Thymus (tissue), 11 donors: ENCODE results near the gene CBX1. TPM values are rescaled to one million over a fixed set of nuclear protein-coding genes. Genes with fewer than 3 reads are reported as not detected.
"Not testable (repeated sequence)": the region's sequence is repeated elsewhere in the genome, so short reads cannot be mapped to it uniquely, and the experiment has no call there.

Experiments
- DNase-seq, 9 donors: peaks; one replicate each; pipeline ENCODE4 v3.0.0-alpha.2; 2013; ENCODE audit warnings: low spot score in 9 of 9, low read depth in 6 of 9, missing footprints in 1 of 9
- H3K27ac ChIP-seq, 2 donors: one replicate each; pipeline ENCODE4 v1.5.1; 2013; ENCODE audit warnings: control low read depth in 1 of 2, low read depth in 1 of 2, low read length in 1 of 2, mild to moderate bottlenecking in 1 of 2, moderate library complexity in 1 of 2
- H3K27me3 ChIP-seq, 2 donors: one replicate each; pipeline ENCODE4 v1.5.1; 2013; ENCODE audit warnings: low read length in 1 of 2; ENCODE audit not compliant: control insufficient read depth in 2 of 2, insufficient read depth in 1 of 2
- H3K36me3 ChIP-seq, 2 donors: one replicate each; pipeline ENCODE4 v1.5.1; 2013; ENCODE audit warnings: low read length in 1 of 2, mild to moderate bottlenecking in 1 of 2, moderate library complexity in 1 of 2; ENCODE audit not compliant: control insufficient read depth in 2 of 2, insufficient read depth in 2 of 2
- H3K4me1 ChIP-seq, 2 donors: one replicate each; pipeline ENCODE4 v1.5.1; 2013; ENCODE audit warnings: low read length in 2 of 2; ENCODE audit not compliant: control insufficient read depth in 2 of 2, insufficient read depth in 2 of 2
- H3K4me3 ChIP-seq, 2 donors: one replicate each; pipeline ENCODE4 v1.5.1; 2013; ENCODE audit warnings: low read length in 2 of 2, control low read depth in 1 of 2, mild to moderate bottlenecking in 1 of 2
- H3K9me3 ChIP-seq, 2 donors: one replicate each; pipeline ENCODE4 v1.5.1; 2013; ENCODE audit warnings: low read length in 1 of 2, mild to moderate bottlenecking in 1 of 2; ENCODE audit not compliant: control insufficient read depth in 2 of 2, insufficient read depth in 1 of 2
- WGBS: extraction: QIAGEN DNeasy Blood & Tissue Kit; methylation state at CpG from one replicate; pipeline ENCODE4 v1.1.7; 2013; 5-methylcytosine and 5-hydroxymethylcytosine counted together
- polyA plus RNA-seq: library from polyadenylated mRNA; stranded (reverse); fragments of 200-250 nt; gene quantifications from one replicate; pipeline ENCODE4 v1.2.3, GENCODE V29; 2013
- total RNA-seq: library from RNA; stranded (reverse); fragments of 120-200 nt; gene quantifications from one replicate; pipeline ENCODE4 v1.2.4, GENCODE V29; 2013
- donor health status: healthy.

CBX1 gene
- total and polyA plus RNA-seq, 2 donors, result 39.8 to 64.6 TPM

DNA sequence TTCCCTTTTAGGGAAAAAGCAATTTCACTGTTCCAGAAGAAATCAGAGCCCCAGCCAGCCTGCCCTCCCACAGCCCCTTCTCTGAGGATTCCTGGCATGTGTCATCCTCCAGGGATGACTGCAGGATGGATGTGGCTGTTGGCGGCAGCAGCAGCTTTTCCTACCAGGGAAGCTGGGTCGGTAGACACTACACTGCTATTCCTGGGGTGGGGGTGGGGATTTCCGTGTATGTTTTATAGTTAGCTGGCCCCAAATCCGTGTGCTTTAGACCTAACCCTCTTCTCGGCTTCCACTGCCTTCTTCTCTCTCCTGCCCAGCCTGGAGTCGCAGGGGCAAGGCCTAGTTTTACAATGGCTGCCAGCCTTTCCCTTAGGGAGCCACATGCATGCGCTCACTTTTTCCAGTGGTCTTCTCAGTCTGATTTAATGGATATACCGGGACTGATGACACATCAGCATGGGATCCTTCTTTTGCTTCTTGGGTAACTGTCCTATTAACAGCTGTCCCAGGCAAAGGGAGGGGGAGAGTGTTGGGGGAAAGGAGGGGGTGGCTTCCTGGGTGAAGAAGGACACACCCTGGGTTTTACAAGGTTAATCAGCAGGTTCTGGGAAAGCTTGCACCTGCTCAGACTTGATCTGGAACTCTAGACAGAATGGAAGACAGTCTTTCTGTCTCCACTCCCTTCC, 55.8 kb downstream of the CBX1 start:
- 94% methylated on average over 8 of the region's 8 CpGs for WGBS
- H3K36me3 ChIP-seq, result peaks cover 0 to 1% of the 10 kb centered on the region in 2 donors
- H3K27ac ChIP-seq, result peak overlapping the region; percentile 58
- H3K4me3 ChIP-seq, result no peak overlapping the region
- H3K27me3 ChIP-seq, result peaks cover 0 to 13% of the 10 kb centered on the region in 2 donors
- H3K9me3 ChIP-seq, result no peaks in the 10 kb centered on the region
- DNase-seq, result no peak
- peaks cover 9 to 38% of the 10 kb centered on the region in 2 donors for H3K4me1 ChIP-seq

DNA sequence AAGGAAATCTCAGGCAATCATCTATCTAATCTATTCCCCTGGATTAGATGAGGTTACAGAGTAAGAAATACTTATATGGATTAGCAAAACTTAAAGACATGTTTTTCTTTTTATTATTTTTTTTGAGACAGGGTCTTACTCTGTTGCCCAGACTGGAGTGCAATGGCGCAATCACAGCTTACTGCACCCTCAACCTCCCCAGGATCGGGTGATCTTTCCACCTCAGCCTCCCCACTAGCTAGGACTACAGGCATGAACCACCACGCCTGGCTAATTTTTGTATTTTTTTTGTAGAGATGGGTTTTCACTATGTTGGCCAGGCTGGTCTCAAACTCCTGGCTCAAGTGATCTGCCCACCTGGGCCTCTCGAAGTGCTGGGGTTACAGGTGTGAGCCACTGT, 56.4 kb downstream of the CBX1 start:
- Histone ChIP-seq H3K36me3 (no peaks in the 10 kb centered on the region), H3K4me3 (no peak overlapping the region), H3K9me3 (no peaks in the 10 kb centered on the region), H3K4me1 (peaks cover 9 to 32% of the 10 kb centered on the region in 2 donors), H3K27ac (peak overlapping the region in 1 of 2 donors; percentile 55), H3K27me3 (peaks cover 0 to 16% of the 10 kb centered on the region in 2 donors)
- no peak for DNase-seq
- WGBS, result 96% methylated on average over 4 of the region's 4 CpGs

DNA sequence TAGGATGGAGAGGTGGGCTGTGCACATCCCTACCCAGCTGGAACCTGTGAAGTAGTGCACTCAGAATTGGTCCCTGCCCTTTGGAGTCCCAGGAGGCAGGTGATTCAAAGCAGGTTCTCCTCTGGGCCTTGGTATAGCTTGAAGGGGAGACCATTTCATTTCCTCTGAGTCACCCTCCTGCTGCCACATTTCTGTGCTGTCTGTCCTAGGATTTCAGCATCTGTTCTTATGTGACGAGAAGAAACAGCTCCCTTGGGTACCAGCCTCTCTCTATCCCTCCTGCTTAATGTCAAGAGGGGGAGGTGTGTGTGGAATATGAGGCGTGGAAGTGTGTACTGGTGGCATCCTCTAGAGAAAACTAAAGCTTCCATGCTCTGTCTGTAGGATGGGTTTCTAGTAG, 58.1 kb downstream of the CBX1 start:
- Histone ChIP-seq H3K9me3 (no peaks in the 10 kb centered on the region), H3K4me1 (peaks cover 5 to 22% of the 10 kb centered on the region in 2 donors), H3K36me3 (no peaks in the 10 kb centered on the region), H3K27ac (no peak overlapping the region), H3K27me3 (peaks cover 3 to 33% of the 10 kb centered on the region in 2 donors), H3K4me3 (no peak overlapping the region)
- WGBS, result 96% methylated on average over 2 of the region's 2 CpGs
- no peak for DNase-seq

DNA sequence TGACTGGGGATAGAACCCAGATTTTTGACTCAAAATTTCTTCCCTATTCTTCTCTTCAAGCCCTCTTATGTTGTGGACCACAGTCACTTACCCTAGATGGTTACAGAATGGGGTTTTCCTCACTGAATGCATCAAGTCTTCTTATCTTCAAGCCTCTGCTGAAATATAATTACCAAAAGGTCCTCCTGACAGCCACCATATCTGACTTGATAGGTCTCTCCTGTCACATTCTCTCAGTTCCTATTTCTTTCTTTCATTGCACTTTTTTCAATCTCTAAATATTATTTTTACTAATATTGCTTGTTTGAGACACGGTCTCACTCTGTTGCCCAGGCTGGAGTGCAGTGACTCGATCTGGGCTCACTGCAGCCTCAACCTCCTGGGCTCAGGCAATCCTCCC, 62.6 kb downstream of the CBX1 start:
- H3K4me1 ChIP-seq, result peaks cover 4 to 12% of the 10 kb centered on the region in 2 donors
- WGBS, result 90% methylated on average over 2 of the region's 2 CpGs
- DNase-seq, result no peak

DNA sequence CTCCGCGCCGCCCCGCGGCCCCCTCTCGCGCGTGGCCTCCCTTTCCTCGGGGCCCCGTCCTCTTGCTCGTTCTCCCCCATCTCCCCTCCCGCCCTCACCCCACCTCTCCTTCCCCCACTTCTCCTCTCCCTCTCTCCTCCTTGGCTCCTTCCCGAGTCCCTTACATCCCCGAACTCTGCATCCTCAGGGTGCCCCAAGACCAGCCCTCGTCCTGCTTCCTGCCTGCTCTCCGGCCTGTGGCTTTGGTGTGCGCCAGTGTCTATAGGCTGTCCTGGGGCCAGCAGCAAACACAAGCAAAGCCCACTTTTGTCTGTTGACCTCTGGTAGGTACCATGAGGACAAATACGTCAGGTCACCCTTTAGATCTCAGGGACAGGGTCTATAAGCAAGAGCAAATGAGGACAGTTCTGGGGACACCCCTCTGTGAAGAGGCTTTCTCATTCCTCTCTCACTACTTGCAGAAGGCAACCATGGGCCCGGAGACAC, 63.4 kb downstream of the CBX1 start:
- 12% methylated on average over 19 of the region's 19 CpGs for WGBS

More for the DNA sequence above, 62.6 kb downstream of the CBX1 start:
- Histone ChIP-seq H3K27me3 (peaks cover 24 to 76% of the 10 kb centered on the region in 2 donors), H3K4me3 (no peak overlapping the region), H3K36me3 (no peaks in the 10 kb centered on the region), H3K9me3 (peaks cover 0 to 3% of the 10 kb centered on the region in 2 donors), H3K27ac (no peak overlapping the region)

DNA sequence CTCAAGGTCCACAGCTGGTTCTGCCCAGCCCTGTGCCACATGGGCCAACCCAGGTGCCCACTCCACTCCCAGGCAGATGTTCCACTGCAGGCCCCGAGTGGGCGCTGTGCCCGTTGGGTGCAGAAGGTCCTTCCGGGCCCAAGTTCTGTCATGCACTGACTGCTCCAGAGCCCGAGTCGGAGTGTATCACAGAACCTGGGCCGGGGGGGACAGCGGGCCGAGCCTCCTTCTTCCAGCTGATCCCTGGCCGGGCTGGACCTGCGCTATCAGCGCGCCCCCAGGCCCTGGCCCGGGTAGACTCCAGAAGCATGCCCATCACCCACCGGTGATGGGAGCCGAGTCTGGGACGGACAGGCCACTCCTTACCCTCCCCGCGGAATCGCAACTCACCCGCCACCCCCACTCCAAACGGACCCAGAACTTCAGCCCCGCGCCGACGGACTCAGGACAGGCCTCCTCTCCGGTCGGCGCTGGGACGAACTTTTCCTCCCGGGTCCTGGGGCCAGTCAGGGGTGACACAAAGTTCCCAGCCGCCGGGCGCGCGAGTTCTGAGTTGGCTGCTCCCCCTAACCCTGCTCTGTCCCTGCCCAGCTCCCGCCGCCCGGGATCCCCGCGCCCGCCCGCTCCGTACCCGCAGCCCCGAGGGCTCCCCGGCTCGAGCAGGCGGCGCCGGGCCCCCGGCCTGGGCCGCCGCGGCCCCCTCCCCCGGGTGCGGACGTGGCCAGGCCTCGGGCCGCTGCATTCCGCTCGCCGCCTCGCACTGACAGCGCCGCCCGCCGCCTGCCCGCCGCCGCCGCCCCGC, 64.0 kb downstream of the CBX1 start, which contains the start of gene COPZ2:
TSS of gene COPZ2 (minus strand) at position 762 of the 802 bp plus-strand sequence. CDS start at position 742, 20 bp downstream.
- peak in 1 of 9 donors; percentile 49 for DNase-seq
- H3K27me3 ChIP-seq, result peaks cover 24 to 87% of the 10 kb centered on the region in 2 donors
- H3K36me3 ChIP-seq, result no peaks in the 10 kb centered on the region
- H3K4me1 ChIP-seq, result peaks cover 4 to 12% of the 10 kb centered on the region in 2 donors
- peaks cover 0 to 3% of the 10 kb centered on the region in 2 donors for H3K9me3 ChIP-seq
- no peak within 1 kb of the TSS for H3K27ac ChIP-seq
- 3% methylated on average over 73 of the region's 73 CpGs for WGBS
- H3K4me3 ChIP-seq, result peak within 1 kb of the TSS; percentile 39 to 60

More for the DNA sequence above, 63.4 kb downstream of the CBX1 start:
- Histone ChIP-seq H3K27me3 (peaks cover 24 to 82% of the 10 kb centered on the region in 2 donors), H3K27ac (no peak overlapping the region), H3K4me1 (peaks cover 4 to 12% of the 10 kb centered on the region in 2 donors), H3K9me3 (peaks cover 0 to 3% of the 10 kb centered on the region in 2 donors), H3K36me3 (no peaks in the 10 kb centered on the region), H3K4me3 (peak overlapping the region in 1 of 2 donors; percentile 60)
- DNase-seq, result no peak

DNA sequence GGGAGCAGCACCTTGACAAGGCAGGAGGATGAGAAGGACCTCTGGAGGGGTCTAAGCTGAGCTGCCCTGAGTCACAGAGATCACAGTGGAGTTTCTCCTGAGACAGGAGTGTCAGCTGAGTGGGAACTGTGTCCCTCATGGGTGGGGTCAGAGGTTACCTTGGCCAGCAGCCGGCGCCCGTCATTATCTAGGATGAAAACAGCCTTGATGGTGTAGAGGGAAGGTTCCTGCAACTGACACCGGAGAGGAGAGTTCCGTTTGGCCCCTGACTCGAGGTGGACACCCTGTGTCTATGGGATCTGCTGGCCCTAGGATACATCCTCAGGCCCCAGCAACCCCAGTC, 64.6 kb downstream of the CBX1 start:
- DNase-seq, result no peak
- no peaks in the 10 kb centered on the region for H3K36me3 ChIP-seq
- whole genome bisulfite sequencing, result 76% methylated on average over 6 of the region's 6 CpGs
- peak overlapping the region in 1 of 2 donors; percentile 39 for H3K4me3 ChIP-seq
- peaks cover 4 to 12% of the 10 kb centered on the region in 2 donors for H3K4me1 ChIP-seq
- peaks cover 0 to 3% of the 10 kb centered on the region in 2 donors for H3K9me3 ChIP-seq
- peaks cover 24 to 93% of the 10 kb centered on the region in 2 donors for H3K27me3 ChIP-seq
- no peak overlapping the region for H3K27ac ChIP-seq

DNA sequence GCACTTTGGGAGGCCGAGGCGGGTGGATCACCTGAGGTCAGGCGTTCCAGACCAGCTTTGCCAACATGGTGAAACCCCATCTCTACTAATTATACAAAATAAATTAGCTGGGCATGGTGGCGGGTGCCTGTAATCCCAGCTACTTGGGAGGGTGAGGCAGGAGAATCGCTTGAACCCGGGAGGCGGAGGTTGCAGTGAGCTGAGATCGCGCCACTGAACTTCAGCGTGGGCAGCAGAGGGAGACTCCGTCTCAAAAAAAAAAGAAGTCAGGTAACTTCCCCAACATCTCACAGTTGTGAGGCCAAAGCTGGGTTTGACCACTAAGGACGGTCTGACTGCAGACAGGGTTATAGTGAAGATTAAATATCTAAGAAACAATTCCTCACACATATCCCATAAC, 66.5 kb downstream of the CBX1 start:
- DNase-seq, H3K4me3 ChIP-seq, H3K9me3 ChIP-seq, H3K27ac ChIP-seq, H3K36me3 ChIP-seq: not testable (repeated sequence)
- peaks cover 4 to 12% of the 10 kb centered on the region in 2 donors for H3K4me1 ChIP-seq
- 90% methylated on average over 12 of the region's 12 CpGs for WGBS
- peaks cover 24 to 95% of the 10 kb centered on the region in 2 donors for H3K27me3 ChIP-seq

DNA sequence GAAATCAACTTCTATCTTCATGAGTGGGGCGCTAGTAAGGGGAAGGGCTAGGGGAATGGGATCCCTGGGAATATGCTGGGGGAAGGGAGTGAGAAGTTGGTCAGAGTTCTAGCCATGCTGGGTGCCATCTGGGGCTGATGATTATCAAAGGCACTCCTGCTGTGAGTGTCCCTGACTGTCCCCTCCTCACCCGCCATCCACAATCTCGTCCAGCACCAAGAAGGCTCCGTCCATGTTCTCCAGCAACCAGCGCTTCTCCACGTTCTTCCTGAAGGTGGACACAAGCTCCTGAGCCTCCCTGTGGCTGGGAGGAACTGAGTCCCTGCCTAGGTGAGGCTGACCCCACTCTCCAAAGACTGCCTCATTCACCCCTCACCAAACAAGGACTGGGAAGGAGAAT, 69.3 kb downstream of the CBX1 start:
- H3K27ac ChIP-seq, result no peak overlapping the region
- H3K9me3 ChIP-seq, result peaks cover 0 to 2% of the 10 kb centered on the region in 2 donors
- H3K36me3 ChIP-seq, result no peaks in the 10 kb centered on the region
- DNase-seq, result no peak
- H3K4me3 ChIP-seq, result no peak overlapping the region
- 96% methylated on average over 6 of the region's 6 CpGs for WGBS
- peaks cover 0 to 3% of the 10 kb centered on the region in 2 donors for H3K4me1 ChIP-seq
- H3K27me3 ChIP-seq, result peaks cover 14 to 81% of the 10 kb centered on the region in 2 donors
